ENCODE data around the gene ENPP1.

- no peak for TF ChIP-seq ETV6 (IDR thresholded peaks at IDR 0.05; ENCODE audit: borderline replicate concordance in 1 of 2, low read depth in 2 of 2, low read length in 1 of 2)
- TF ChIP-seq ETV6 (CRISPR knock-in tag; IDR thresholded peaks at IDR 0.05; ENCODE audit: borderline replicate concordance): no peak
- no peak for TF ChIP-seq ZFP36 (IDR thresholded peaks at IDR 0.05; ENCODE audit: low read depth, low read length, partially characterized antibody)
- TF ChIP-seq, protein P1, sequence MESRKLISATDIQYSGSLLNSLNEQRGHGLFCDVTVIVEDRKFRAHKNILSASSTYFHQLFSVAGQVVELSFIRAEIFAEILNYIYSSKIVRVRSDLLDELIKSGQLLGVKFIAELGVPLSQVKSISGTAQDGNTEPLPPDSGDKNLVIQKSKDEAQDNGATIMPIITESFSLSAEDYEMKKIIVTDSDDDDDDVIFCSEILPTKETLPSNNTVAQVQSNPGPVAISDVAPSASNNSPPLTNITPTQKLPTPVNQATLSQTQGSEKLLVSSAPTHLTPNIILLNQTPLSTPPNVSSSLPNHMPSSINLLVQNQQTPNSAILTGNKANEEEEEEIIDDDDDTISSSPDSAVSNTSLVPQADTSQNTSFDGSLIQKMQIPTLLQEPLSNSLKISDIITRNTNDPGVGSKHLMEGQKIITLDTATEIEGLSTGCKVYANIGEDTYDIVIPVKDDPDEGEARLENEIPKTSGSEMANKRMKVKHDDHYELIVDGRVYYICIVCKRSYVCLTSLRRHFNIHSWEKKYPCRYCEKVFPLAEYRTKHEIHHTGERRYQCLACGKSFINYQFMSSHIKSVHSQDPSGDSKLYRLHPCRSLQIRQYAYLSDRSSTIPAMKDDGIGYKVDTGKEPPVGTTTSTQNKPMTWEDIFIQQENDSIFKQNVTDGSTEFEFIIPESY (CRISPR knock-in tag; IDR thresholded peaks at IDR 0.05): no peak
- no peak for TF ChIP-seq FOXK1 (CRISPR knock-in tag; IDR thresholded peaks at IDR 0.05; ENCODE audit: borderline replicate concordance)
These were observed 30.8 kb upstream of the ENPP1 start for GRCh38 chr6:131776985-131777384.

All from K562 (cell line).